ENCODE data around the gene CAMP.

Gene CAMP

DNA sequence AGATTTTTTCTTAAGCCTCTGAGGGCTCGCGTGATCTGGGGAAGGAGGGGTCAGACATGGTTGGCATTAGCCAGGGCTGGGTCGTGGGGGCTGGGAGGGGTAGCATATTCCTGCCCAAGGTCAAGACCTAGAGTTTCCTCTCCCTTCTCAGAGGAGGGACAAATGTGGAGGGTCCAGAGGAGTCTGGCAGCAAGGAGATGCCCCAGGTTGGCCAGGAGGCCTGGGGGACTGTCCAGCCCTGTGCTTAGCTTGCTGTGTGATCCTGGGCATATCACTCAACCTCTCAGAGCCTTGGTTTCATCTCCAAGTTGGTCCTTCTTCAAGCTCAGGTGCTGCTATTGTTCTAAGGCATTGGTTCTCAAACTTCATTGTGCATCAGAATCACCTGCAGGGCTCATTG is 9.1 kb upstream of the CAMP start:
- DNase-seq (ENCODE audit: low read depth in 3 of 3), result no peak

GRCh38 chr3:48215019-48215418 is 8.3 kb upstream of the CAMP start:
- no peak for DNase-seq (ENCODE audit: low read depth in 3 of 3)

GRCh38 chr3:48215466-48215865 is 7.8 kb upstream of the CAMP start:
- no peak for DNase-seq (ENCODE audit: low read depth in 3 of 3)

DNA sequence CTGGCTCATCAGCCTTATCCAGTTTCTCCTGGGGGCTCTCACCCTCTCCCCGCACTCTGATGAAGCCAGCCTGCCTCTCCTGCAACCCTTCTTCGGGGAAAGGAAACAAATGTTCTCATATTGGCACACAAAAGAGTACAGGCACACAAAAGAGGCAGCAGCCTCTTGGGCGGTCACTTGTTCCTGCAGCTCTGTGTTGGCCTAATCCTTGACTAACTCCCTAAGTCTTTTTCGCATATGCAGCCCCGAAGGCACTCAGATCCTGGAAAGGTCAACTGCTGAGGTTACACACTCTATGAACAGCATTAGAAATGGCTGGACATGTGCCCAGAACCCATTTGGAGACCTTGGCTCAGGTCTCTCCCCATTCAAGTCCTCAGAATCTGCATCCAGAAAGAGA is 7.4 kb upstream of the CAMP start:
- DNase-seq (ENCODE audit: low read depth in 3 of 3), result no peak

GRCh38 chr3:48217449-48217848 is 5.8 kb upstream of the CAMP start:
- DNase-seq (ENCODE audit: low read depth in 3 of 3), result no peak

DNA sequence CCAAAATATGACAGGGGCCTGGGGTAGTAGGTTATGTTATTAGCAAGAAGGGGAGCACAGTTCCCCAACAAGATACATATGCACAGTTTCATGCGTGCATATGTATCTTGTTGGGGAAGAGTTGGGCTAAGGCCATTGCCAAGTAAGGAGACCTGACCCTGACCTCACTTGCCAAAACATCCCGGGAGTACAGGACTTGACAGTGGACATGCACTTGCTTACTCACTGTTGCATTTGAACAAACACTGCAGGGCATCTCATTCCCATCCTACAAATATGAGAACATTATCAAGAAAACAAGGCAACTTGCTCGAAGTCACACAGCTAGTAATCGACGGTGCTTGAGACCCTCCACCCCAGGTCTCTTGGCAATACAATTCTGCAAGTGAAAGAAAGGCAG is 4.8 kb upstream of the CAMP start:
- DNase-seq (ENCODE audit: low read depth in 3 of 3), result no peak

DNA sequence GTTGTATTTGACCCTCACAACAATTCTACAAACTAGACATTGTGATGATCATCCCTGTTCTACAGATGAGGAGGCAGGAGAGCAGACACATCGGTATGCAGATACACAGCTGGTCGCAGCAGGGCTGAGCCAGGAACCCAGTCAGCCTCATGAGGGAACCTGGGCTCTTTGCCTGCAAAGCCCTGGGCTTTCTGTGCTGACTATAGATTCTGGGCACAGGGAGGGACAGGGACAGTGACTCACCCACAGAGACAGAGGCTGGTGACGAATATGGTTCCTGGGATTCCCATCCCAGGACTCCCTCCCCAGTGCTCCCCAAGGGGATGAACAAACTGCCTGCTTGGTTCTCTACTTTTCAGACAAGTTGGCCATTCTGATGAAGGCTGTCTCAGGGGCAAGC is 3.8 kb upstream of the CAMP start:
- DNase-seq (ENCODE audit: low read depth in 3 of 3), result no peak

GRCh38 chr3:48220746-48221145 is 2.5 kb upstream of the CAMP start:
- DNase-seq (ENCODE audit: low read depth in 3 of 3), result no peak

- DNase-seq (ENCODE audit: low read depth in 3 of 3), result no peak
These were observed 2.3 kb downstream of the CAMP start for GRCh38 chr3:48225587-48225986.

GRCh38 chr3:48226939-48227338 is 3.6 kb downstream of the CAMP start:
- no peak for DNase-seq (ENCODE audit: low read depth in 3 of 3)

GRCh38 chr3:48232232-48232631 is 8.9 kb downstream of the CAMP start:
- no peak for DNase-seq (ENCODE audit: low read depth in 3 of 3)

GRCh38 chr3:48232734-48233133 is 9.4 kb downstream of the CAMP start:
- peak; percentile 39 to 55 (median 46) for DNase-seq (ENCODE audit: low read depth in 3 of 3)

DNA sequence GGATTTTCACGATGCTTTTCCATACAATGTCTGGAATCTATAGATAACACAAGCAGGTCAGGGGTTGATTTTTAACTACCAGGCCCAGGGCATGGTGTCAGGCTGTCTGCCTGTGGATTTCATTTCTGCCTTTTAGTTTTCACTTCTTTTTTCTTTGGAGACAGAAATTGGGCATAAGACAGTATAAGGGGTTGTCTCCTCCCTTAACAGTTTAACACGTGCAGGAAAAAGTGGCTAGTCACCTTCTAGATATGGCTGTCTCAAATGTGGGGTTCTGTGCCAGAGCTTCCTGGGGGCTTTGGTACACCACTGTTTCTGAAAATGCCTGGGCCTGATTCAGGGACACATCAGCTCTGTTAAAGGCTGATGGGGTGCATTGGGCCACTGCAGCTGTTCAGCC is 10.2 kb downstream of the CAMP start:
- no peak for DNase-seq (ENCODE audit: low read depth in 3 of 3)

DNA sequence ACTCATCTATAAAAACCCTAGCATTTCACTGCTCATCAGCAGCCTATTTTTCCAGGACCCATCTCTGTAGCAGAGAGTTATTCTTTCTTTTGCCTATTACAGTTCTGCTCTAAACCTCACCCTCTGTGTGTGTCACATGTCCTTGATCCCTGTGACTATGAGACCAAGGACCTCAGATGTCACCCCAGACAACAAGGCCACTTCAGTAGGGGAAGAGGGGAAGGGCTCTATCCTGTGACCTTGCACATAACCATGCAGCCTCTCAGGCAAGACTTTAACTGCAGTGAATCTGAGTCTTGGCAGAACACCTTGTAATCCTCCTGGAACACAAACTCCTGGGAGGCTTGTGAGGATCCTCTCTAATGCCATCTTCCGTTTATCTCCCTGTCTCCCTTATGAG is 13.2 kb downstream of the CAMP start:
- no peak for DNase-seq (ENCODE audit: low read depth in 3 of 3)

DNA sequence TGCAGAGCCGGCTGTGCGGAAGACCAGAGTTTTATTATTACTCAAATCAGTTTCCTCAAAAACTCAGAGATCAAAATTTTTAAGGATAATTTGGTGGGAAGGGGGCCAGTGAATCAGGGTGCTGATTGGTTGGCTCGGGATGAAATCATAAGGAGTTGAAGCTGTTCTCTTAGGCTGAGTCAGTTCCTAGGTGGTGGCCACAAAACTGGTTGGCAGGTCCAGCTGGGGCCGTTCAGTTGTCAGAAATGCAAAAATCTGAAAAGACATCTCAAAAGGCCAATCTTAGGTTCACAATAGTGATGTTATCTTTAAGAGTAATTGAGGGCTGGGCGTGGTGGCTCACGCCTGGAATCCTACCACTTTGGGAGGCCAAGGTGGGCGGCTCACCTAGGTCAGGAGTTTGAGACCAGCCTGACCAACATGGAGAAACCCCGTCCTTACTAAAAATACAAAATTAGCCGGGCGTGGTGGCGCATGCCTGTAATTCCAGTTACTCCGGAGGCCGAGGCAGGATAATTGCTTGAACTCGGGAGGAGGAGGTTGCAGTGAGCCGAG is 15.3 kb downstream of the CAMP start:
- no peak for DNase-seq (ENCODE audit: low read depth in 3 of 3)

- DNase-seq (ENCODE audit: low read depth in 3 of 3), result no peak
These were observed 17.0 kb downstream of the CAMP start for GRCh38 chr3:48240000-48240963.

- DNase-seq (ENCODE audit: low read depth in 3 of 3), result peak in 1 of 3 donors; percentile 8
These were observed 18.6 kb downstream of the CAMP start for GRCh38 chr3:48241796-48242455.

- no peak for DNase-seq (ENCODE audit: low read depth in 3 of 3)
These were observed 20.6 kb downstream of the CAMP start for GRCh38 chr3:48243886-48244285.

DNA sequence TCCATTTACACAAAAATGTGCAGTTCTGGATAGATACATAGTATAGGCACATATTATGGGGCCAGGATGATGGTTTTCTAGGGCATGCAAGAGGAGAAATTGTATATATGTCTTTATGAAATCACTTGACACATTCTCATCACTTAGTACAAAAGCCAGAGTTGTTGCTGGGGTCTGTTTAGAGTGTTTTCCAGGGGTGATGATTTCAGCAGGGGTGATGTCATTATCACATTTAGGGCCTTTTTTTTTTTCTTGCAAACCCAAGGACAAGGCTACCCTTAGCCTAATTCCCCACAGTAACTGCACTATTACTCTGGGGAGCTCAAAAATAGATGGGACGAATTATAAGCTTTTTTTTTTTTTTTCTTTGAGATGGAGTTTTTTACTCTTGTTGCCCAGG is 21.2 kb downstream of the CAMP start:
- no peak for DNase-seq (ENCODE audit: low read depth in 3 of 3)

GRCh38 chr3:48245136-48245535 is 21.8 kb downstream of the CAMP start:
- DNase-seq (ENCODE audit: low read depth in 3 of 3), result no peak

DNA sequence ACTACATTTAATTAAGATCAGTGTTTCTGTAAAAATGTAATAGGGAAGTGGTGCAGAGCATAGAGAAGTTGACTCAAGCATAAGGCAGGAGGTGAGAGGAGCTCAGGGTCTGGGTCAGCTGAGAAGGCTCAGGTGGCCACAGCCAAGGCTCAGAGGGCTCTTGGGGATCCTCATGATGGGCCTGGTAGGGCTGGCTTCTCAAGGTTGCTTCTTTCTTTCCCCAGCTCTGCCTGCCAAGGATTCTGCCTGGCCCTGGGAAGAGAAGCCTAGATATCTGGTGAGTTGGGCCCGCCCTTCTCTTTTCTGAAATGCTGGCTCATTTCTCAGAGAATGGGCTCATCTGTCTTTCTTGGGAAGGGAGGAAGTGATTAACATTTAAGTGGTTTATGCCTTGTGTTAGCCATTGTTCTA is 24.1 kb downstream of the CAMP start:
- no peak for DNase-seq (ENCODE audit: low read depth in 3 of 3)

- DNase-seq (ENCODE audit: low read depth in 3 of 3), result no peak
These were observed 25.0 kb downstream of the CAMP start for GRCh38 chr3:48248095-48248850.
